Measurements from ENCODE around the gene ETV3L.
"Not testable (repeated sequence)": the region's sequence is repeated elsewhere in the genome, so short reads cannot be mapped to it uniquely, and the experiment has no call there.

The ETV3L gene

DNA sequence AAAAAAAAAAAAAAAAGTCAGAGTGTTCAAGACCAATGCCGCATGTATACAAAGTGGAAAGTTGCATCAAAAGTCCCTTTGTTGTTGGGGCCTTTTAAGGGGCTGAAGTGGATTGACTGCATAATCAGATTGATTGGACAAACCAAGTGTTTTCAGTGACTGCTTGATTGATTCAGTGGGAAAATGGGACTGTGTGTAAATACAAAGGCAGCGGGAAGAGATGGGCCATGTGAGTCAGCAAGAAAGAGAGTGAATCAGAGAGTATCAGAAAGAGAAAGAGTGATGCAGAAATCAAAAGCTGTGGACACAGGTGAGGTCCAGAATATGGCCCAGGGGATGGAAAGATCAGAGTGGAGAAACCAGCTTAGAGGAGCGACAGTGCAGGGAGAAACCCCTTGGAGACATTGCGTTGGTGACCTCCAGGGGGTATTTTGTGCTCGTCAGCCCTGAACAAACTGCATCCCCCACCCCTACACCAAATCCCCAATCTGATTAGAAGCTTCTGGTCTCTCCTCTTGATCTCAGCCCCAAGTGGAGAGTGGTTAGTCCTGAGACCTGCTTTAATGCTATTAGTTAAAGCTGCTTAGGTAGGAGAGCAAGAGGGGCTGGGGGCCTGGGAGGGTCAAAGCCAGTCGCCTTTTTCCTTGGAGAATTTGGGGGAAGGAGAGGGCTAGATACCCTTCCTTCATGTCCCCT is 5.1 kb upstream of the ETV3L start:
- DNase-seq, result no peak

DNA sequence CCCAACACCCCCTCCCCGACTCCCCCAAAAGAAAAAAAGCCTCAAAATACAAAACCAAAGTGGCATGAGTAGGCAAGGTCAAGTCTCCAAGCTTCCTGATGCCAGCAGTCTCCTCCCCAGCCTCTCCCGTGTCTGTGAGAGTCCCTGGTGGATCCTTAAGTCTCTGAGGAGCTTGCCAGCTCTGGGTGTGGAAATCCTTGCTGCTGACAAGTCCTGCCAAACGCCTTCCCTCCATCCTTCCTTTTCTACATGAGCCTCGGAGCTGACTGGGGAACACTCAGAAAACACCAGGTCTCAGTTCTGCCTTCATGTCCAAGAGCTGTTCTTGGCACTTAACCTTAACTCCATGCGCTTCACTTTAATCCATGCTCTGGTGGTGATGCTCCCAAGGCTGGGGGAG is 3.7 kb upstream of the ETV3L start:
- DNase-seq, result no peak

DNA sequence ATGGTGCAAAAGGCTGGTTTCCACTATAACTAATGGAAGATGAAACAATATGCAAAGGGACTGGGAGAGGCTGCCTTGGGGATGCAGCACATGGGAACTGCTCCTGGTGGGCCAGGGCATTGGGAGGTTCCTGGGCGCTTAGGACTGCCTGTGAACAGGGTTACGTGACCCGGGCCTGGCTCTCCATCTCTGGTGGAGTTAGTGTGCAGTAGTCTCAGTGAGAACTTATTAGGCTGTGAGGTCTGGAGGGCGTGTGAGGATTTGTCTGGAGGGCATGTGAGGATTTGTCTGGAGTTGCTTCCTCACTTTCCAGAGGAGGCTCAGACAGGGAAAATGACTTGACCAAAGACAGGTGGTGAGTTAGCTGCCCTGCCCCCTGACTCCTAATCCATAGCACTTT is 1.5 kb upstream of the ETV3L start:
- no peak for DNase-seq

DNA sequence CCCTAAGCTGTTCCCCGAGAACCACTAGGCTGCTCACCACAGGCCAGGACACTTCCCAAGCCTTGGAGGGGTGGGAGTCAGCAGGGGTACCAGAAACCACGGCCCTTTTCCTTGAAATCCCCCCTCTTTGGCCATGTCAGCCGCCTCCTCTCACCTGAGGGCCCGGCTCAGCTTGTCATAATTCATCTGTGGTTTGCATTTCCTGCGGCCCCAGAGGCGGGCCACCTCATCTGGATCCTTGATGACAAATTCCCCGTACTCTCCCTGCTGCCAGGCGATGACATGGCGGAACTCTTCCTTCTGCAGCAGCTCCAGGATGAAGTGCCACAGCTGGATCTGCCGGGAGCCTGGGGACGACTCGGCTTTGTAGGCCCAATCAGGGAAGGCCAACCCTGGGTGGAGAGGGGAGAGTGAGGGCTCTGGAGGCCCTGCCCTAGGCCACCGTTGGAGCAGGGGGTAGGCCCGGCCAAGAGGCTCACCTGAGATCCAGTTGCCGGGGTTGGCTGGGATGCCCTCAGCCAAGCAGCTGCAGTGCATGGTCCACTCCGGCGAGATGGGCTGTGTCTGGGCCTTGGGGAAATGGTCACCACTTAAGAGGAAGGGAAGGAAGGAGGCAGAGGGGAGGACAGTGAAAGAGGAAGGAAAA is 498 bp downstream of the ETV3L start:
- DNase-seq, result not testable (repeated sequence)

DNA sequence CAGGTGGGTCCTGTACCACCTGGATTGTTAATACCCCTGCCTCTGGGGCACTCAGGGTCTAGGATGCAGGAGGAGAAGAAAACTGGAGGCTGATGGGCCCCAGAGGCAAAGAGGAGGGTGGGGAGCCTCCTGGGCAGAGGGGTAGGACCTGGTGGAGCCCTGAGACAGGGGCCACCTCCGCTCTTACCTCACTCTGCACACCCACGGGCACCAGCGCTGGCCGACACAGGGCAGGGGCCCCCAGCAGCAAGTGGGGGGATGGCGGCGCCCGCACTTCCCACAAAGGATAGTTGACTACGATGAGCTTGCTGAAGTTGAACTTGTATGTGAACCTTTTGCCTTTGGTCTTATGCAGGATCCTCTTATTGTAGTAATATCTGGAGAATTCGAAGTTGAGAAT is 1.1 kb downstream of the ETV3L start:
- DNase-seq, result no peak

DNA sequence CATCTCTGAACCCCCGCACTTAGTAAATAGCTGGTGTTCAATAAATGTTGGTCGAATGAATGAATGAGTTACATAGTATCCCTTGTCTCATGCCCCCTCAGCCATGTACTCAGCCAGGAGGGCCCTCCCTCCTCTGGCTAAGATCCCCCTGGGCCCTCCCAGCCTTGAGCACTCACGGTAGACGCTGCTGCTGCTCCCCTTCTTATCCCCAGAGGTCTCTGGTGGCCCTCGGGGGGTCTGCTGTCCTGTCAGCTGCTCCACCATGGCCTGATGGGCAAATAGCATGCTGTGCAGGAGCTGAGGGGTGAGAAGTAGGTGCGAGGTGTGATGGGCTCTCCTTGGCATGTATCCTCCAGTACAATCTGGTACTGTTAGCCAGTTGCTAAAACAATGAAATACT is 1.9 kb downstream of the ETV3L start:
- DNase-seq, result no peak

DNA sequence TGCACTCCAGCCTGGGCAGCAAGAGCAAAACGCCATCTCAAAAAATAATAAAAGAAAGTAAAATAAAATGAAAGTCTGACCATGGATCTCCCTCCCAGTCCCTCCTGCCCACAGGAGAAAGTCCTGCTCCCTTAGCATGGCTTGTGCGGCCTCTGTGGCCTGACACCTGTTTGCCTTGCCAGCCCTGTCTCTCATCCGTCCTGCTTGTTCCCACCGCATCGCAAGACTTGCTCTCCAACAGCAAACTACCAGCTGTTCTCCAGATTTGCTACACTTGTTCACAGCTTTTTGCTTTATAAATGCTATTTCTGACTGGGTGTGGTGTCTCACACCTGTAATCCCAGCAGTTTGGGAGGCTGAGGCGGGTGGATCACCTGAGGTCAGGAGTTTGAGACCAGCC is 2.7 kb downstream of the ETV3L start:
- DNase-seq, result no peak

DNA sequence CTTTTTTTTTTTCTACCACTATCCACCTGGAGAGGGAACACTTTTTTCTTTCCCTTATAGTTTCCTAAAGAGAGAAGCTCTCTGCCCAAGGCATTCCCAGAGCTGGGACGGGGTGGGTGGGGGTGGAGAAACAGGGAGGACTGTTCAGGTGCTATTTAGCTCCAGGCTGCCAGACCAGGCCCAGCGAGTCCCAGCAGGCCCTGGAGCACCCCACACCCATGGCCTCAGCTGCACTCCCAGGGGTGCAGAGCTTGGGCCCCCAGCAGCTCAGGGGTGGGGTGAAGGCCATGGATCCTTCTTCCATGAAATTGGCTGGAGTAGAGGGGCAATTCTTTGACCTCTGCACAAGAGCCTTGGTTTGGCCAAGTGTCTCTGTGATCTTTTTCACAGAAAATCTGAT is 4.1 kb downstream of the ETV3L start:
- no peak for DNase-seq

DNA sequence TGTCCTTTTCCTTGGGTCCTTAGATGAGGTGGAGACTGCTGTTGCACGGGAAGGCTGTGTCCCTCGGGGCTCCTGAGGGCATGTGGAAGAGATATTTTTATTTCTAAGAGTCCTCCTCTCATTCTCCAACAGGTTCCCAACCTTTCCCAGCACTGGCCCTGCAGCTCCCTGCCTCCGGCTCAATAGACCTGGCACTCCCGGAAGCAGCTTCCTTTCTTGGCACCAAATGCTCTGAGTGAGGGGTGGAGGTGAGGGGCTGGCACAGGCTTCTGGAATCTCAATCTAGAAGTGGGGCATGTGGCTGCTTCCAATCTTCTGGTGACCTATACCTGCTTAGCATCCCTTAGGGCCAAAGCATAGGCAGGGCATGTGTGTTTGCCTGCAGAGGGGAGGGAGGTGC is 4.5 kb downstream of the ETV3L start:
- DNase-seq, result no peak

DNA sequence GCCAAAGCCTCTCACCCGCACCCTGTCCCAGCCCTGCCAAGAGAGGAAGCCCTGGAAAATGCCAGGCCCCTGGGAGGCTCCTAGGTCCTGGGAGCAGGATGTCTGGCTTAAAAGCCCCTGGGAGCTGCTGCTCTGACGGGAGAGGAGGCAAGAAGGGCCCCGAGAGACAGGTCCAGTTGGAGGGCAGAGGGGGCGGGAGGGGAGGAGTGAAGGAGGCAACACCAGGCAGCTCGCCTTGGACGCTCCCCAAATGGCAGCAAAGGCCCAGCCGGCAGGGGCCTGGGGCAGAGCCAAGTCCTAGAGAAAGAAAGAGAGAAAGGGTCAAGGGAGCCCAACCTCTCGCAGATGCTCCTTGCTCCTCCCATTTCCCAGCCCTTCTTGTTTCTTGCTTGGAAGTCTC is 6.8 kb downstream of the ETV3L start:
- DNase-seq, result no peak

DNA sequence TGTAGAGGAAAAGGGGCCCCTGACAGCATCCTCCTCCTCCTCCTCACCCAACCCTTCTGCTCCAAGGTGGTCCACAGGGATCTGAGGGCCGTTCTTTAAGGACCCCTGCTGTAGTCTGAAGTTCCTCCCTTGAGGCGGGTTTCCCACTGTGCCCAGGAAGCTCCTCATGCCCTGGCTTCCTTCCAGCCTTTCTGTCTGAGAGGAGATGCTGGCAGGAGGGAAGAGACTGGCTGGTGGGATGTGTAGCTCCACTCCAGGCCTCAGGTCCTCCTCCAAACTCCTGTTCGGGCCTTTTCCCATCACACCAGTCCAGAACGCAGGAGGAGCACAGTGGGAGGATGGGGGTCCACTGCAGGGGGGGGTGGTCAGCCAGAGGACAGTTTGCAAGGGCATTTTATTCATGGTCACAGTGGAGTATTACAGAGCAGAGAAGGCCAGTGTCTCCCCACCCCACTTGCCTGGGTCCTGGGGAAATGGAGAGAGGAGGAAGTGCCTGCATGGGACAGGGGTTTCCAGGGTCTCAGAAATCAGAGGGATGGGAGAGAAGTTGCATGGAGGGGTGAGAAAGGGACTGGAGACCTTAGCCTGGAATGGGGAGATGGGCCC is 7.8 kb downstream of the ETV3L start:
- DNase-seq, result no peak

DNA sequence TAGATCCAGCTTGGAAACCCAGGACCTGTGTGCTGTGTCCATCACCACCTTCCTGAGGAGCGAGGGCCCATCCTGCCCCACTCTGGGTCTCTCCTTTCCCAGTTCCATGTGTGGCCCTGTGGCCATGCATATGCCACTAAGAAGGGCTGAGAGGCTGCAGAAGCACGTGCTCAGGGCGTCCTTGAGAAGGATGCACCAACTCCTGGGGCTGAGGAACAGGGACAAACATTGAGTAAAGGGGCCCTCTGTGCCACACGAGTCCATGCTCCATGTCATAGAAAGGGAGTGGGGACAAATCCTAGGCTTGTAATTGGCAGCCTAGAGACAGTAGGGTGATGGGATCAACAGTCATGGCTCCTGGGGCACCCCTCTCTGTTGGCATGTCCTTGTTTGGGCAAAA is 8.4 kb downstream of the ETV3L start:
- no peak for DNase-seq

DNA sequence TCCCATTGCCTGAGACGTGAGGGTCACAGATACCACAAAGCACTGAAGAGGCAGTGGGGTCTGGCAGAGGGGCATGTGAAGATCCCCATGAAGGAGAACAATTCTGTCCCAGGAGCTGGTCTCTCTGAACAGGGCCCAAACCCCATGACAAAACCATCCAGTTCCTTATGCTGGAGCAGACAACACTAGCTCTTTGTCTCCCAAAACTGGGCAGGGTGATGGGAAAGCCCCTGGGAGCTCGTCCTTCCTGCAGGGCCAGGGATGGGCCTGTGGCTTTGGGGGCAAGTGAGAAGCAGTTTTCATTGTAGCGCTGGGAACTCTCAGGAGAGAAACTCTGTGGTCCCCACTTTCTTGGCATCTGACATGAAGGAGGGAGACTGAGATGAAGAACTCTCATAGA is 8.8 kb downstream of the ETV3L start:
- no peak for DNase-seq

DNA sequence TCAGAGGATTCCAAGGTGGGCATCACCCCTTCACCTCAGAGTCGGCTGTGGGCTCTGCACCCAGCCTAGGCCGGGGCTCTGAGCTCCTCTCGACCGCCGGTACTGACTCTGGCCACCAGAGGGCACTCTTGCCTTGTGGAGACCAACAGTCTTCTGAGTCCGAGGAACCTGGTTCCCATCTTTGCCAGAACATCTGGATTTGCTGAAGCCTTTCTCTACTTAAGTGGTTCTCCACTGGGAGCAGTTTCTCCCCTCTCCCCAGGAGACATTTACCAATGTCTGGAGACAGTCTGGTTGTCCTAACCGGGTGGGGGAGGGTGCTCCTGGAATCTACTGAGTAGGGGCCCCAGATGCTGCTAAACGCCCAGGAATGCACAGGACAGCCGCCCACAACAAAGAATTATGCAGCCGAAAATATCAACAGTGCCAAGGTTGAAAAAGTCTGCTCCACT is 9.4 kb downstream of the ETV3L start:
- no peak for DNase-seq

DNA sequence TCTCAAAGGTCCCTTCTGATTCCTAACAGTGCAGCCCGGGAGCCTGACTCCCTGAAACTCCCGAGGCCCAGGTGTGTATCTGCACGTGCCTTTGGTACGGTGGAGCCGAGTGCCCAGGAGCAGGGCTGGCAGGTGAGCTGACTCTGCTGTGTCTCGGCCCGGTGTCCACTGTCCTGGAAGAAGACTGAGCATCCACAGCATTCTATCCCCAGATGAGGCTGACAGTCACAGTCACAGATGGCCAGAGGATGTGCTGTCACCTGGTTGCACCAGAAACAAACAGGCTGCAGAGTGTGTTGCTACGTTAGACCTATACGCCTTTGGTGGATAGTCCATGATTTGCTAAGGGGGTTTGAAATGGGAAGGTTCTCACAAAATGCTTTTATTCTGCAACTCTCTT is 9.8 kb downstream of the ETV3L start:
- DNase-seq, result no peak

DNA sequence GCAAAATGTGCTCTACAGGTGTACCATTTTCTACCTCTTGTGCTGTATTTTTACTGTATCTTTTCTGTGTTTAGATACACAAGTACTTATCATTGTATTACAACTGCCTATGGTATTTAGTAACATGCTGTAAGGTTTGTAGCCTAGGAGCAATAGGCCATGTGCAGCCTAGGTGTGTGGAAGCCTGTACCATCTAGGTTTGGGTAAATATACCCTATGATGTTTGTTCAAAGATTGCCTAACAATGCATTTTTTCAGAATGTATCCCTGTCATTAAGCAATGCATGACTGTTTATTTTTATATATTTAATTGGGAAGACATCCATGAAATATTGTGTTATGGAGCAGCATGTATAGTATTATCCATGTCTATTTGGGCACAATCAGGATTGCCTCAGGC is 11.0 kb downstream of the ETV3L start:
- DNase-seq, result no peak

DNA sequence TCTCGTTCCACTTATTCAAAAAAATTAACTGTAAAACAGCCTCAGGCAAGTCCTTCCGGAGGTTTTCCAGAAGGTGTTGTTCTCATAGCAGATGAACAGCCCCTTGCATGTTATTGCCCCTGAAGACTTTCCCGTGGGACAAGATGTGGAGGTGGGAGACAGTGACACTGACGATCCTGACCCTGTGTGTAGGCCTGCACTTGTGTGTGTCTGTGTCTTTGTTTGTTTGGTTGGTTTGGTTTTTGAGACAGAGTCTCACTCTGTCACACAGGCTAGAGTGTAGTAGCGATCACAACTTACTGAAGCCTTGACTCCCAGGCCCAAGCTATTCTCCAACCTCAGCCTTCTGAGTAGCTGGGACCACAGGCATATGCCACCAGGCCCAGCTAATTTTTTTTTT is 12.6 kb downstream of the ETV3L start:
- DNase-seq, result no peak

DNA sequence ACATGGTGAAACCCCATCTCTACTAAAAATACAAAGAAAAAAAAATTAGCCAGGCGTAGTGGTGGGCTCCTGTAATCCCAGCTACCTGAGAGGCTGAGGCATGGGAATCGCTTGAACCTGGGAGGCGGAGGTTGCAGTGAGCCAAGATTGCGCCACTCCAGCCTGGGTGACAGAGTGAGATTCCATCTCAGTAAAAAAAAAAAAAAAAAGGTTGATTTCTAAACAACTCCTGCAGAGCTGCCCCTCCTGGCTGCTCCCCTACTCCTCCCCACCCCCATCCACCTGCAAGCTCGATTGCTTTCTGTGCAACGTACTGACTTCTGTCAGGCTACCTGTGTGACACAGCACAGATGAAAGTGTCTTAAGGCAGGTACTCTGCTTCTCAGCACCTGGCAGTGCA is 13.3 kb downstream of the ETV3L start:
- DNase-seq, result no peak

DNA sequence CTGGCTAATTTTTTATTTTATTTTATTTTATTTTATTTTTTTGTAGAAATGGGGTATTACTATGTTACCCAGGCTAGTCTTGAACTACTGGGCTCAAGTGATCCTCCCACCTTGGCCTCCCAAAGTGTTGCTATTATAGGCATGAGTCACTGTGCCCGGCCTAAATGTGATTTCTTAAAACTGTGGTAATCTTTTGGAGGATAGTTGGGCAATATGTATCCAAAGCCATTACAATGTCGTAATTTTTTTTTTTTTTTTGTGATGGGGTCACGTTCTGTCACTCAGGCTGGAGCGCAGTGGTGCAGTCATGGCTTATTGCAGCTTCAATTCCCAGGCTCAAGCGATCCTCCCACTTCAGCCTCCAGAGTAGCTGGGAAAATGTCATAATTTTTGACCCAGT is 14.2 kb downstream of the ETV3L start:
- no peak for DNase-seq

DNA sequence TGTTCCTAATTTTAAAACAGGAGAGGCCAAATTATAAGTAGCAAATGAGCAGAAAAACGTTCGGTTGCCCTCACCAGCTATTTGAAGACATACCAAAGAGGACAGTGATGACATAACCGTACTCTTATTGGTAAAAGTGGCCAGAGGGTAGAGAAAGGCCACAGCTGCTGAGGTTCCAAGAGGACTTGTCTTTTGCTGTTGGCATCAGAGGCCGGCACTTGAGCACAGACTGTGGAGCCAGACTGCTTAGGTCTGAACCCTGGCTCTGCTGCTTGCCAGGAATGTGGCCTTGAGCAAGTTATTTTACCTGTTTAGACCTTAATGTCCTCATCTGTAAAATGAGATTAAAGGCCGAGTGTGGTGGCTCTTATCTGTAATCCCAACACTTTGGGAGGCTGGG is 14.9 kb downstream of the ETV3L start:
- DNase-seq, result no peak

DNA sequence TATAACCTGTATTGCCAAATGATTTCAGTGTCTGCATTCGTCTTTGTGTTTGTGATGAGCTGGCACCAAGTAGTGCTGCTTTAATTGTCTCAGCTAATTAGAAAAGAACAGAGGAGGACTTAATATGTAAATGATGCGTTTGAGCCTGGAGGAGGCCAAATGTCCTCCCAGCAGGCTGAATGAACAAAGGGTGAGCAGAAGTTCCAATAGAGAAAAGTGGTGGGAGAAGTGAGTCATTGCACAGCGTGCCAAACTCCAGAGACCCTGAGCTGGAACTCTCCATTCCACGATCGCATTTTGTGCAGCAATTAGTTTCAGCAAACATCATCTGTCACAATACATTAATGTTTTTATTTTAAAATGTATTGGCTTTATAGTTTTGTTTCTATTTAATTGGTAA is 17.9 kb downstream of the ETV3L start:
- no peak for DNase-seq

DNA sequence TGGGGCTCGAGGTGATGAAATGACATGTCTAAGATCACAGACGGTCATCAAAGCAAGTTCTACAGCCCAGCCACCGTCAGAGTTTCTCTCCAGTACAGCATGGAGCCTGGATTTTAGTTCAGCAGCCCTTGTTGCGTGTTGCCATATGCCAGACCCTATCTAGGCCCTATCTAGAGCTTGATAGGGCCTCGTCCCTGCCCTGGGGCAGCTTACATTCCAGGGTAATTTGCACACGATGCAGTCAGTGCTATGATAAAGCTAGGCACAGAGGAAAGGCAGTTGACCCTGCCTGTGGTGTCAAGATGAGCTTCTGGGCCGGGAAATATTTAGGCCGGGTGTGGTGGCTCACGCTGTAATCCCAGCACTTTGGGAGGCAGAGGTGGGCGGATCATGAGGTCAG is 18.9 kb downstream of the ETV3L start:
- no peak for DNase-seq

DNA sequence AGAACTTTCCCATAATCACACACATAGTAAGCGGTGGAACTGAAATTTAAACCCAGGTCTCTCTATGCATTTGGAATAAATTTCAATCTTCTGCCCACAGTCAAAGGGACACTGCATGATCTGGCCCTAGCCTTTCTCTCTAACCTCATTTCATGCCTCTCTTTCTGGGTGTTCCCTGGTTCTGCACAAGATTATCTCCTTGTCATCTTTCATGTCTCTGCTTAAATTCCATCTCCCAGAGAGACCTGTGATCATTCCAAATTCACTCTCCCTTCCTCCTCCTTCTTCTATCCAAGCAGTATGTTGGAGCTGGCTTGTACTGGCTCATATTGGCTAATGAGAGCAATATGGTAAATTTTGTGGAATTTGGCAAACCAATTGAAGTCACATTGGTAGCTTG is 22.2 kb downstream of the ETV3L start:
- no peak for DNase-seq

DNA sequence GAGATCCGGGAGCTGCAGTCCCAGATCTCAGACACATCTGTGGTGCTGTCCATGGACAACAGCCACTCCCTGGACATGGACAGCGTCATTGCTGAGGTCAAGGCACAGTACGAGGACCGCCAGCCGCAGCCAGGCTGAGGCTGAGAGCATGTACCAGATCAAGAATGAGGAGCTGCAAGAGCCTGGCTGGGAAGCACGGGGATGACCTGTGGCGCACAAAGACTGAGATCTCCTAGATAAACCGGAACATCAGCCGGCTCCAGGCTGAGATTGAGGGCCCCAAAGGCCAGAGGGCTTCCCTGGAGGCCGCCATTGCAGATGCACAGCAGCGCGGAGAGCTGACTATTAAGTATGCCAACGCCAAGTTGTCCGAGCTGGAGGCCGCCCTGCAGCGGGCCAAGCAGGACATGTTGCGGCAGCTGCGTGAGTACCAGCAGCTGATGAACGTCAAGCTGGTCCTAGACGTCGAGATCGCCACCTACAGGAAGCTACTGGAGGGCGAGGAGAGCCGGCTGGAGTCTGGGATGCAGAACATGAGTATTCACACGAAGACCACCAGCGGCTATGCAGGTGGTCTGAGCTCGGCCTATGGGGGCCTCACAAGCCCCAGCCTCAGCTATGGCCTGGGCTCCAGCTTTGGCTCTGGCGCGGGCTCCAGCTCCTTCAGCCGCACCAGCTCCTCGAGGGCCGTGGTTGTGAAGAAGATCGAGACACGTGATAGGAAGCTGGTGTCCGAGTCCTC is 25.5 kb downstream of the ETV3L start:
- no peak for DNase-seq
